Measurements from ENCODE around the gene SIL1.
"Not testable (repeated sequence)": the region's sequence is repeated elsewhere in the genome, so short reads cannot be mapped to it uniquely, and the experiment has no call there.

Gene SIL1

GRCh38 chr5:139171779-139172404 lies 26.3 kb downstream of the SIL1 start:
- DNase-seq = no peak

GRCh38 chr5:139167952-139168720 lies 30.0 kb downstream of the SIL1 start:
- DNase-seq = no peak

- DNase-seq = no peak
Measured at GRCh38 chr5:139167533-139167932, 30.6 kb downstream of the SIL1 start.

GRCh38 chr5:139167063-139167462 lies 31.1 kb downstream of the SIL1 start:
- DNase-seq = no peak

GRCh38 chr5:139164897-139165296 lies 33.3 kb downstream of the SIL1 start:
- DNase-seq = not testable (repeated sequence)

- peak; percentile 10 for DNase-seq
Measured at GRCh38 chr5:139164020-139164419, 34.1 kb downstream of the SIL1 start.

GRCh38 chr5:139162448-139162847 lies 35.7 kb downstream of the SIL1 start:
- no peak for DNase-seq

- DNase-seq = no peak
Measured at GRCh38 chr5:139158791-139159190, 39.4 kb downstream of the SIL1 start.

- no peak for DNase-seq
Measured at GRCh38 chr5:139157556-139157955, 40.6 kb downstream of the SIL1 start.

GRCh38 chr5:139156814-139157213 lies 41.4 kb downstream of the SIL1 start:
- DNase-seq = no peak

- no peak for DNase-seq
Measured at GRCh38 chr5:139155333-139155732, 42.8 kb downstream of the SIL1 start.

GRCh38 chr5:139151902-139152301 lies 46.3 kb downstream of the SIL1 start:
- no peak for DNase-seq

- peak; percentile 40 for DNase-seq
Measured at GRCh38 chr5:139150367-139150999, 47.7 kb downstream of the SIL1 start.

- peak; percentile 96 for DNase-seq
Measured at GRCh38 chr5:139149477-139150199, 48.5 kb downstream of the SIL1 start.

- DNase-seq = no peak
Measured at GRCh38 chr5:139148986-139149385, 49.2 kb downstream of the SIL1 start.

GRCh38 chr5:139148306-139148705 lies 49.9 kb downstream of the SIL1 start:
- no peak for DNase-seq

- no peak for DNase-seq
Measured at GRCh38 chr5:139147483-139148087, 50.6 kb downstream of the SIL1 start.

GRCh38 chr5:139146809-139147482 lies 51.2 kb downstream of the SIL1 start:
- DNase-seq = no peak

- peak; percentile 68 for DNase-seq
Measured at GRCh38 chr5:139141446-139142204, 56.5 kb downstream of the SIL1 start.

GRCh38 chr5:139140591-139141071 lies 57.5 kb downstream of the SIL1 start:
- peak; percentile 75 for DNase-seq

- DNase-seq = no peak
Measured at GRCh38 chr5:139138809-139139208, 59.4 kb downstream of the SIL1 start.

All from MV-4-11 (cell line).